ENCODE measurements around the gene KRTAP6-3. TPM values are rescaled to one million over a fixed set of nuclear protein-coding genes. Genes with fewer than 3 reads are reported as not detected.

Gene KRTAP6-3
- total RNA-seq, 4 donors from 2014 or later: not detected

DNA sequence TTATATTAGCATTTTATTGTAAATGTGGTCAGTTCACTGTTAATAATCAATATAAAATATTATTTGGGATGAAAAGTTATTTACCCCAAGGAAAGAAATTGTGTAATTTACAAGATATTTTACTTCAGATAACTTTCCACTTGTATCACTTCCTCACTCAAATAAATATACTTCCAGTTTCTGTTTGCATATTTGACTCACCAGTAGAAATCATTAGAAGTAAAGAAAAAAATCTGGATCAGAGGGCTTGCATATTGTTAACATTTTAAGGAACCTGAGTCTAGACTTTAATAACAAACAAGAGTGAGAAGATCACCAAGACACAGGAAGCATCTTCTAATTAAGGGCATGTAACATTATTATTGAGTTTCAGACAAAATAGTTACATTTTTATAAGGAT lies 27.8 kb downstream of the KRTAP6-3 start:
- intact Hi-C loops (cut with DNase I): no loop called here
- Histone ChIP-seq H3K36me3 (no peaks in the 10 kb centered on the region), H3K27me3 (no peaks in the 10 kb centered on the region), H3K4me3 (no peak overlapping the region), H3K4me1 (no peaks in the 10 kb centered on the region), H3K9me3 (no peaks in the 10 kb centered on the region), H3K27ac (replicated peaks in 1 of 4) (no peak overlapping the region)
- TF ChIP-seq, protein P1, sequence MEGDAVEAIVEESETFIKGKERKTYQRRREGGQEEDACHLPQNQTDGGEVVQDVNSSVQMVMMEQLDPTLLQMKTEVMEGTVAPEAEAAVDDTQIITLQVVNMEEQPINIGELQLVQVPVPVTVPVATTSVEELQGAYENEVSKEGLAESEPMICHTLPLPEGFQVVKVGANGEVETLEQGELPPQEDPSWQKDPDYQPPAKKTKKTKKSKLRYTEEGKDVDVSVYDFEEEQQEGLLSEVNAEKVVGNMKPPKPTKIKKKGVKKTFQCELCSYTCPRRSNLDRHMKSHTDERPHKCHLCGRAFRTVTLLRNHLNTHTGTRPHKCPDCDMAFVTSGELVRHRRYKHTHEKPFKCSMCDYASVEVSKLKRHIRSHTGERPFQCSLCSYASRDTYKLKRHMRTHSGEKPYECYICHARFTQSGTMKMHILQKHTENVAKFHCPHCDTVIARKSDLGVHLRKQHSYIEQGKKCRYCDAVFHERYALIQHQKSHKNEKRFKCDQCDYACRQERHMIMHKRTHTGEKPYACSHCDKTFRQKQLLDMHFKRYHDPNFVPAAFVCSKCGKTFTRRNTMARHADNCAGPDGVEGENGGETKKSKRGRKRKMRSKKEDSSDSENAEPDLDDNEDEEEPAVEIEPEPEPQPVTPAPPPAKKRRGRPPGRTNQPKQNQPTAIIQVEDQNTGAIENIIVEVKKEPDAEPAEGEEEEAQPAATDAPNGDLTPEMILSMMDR (IDR thresholded peaks at IDR 0.05): no peak
- no peak for TF ChIP-seq POLR2AphosphoS5 (IDR thresholded peaks at IDR 0.05)
- no peak for TF ChIP-seq EP300 (IDR thresholded peaks at IDR 0.05)
- TF ChIP-seq POLR2A (IDR thresholded peaks at IDR 0.05; ENCODE audit: low read depth): no peak
- DNase-seq (ENCODE audit: extremely low spot score): no peak

GRCh38 chr21:30620522-30620921 lies 28.3 kb downstream of the KRTAP6-3 start, which contains the start of gene KRTAP20-4:
Gene KRTAP20-4 (plus strand): TSS chr21:30620627.
- Histone ChIP-seq H3K4me3 (no peak within 1 kb of the TSS), H3K27me3 (no peaks in the 10 kb centered on the region), H3K36me3 (no peaks in the 10 kb centered on the region), H3K4me1 (no peaks in the 10 kb centered on the region), H3K27ac (replicated peaks in 1 of 4) (no peak within 1 kb of the TSS), H3K9me3 (no peaks in the 10 kb centered on the region)
- DNase-seq (ENCODE audit: extremely low spot score): no peak
- intact Hi-C loops (cut with DNase I): no loop called here
- TF ChIP-seq, protein P1 (IDR thresholded peaks at IDR 0.05): no peak
- 88% methylated on average over 3 of the region's 3 CpGs for WGBS

GRCh38 chr21:30623362-30623761 lies 31.1 kb downstream of the KRTAP6-3 start:
- Histone ChIP-seq H3K9me3 (no peaks in the 10 kb centered on the region), H3K4me1 (no peaks in the 10 kb centered on the region), H3K27ac (replicated peaks in 1 of 4) (no peak overlapping the region), H3K36me3 (no peaks in the 10 kb centered on the region), H3K4me3 (no peak overlapping the region), H3K27me3 (no peaks in the 10 kb centered on the region)
- TF ChIP-seq, protein P1 (IDR thresholded peaks at IDR 0.05): no peak
- WGBS: 93% methylated on average over 3 of the region's 3 CpGs
- DNase-seq (ENCODE audit: extremely low spot score): no peak
- intact Hi-C loops (cut with DNase I): no loop called here

DNA sequence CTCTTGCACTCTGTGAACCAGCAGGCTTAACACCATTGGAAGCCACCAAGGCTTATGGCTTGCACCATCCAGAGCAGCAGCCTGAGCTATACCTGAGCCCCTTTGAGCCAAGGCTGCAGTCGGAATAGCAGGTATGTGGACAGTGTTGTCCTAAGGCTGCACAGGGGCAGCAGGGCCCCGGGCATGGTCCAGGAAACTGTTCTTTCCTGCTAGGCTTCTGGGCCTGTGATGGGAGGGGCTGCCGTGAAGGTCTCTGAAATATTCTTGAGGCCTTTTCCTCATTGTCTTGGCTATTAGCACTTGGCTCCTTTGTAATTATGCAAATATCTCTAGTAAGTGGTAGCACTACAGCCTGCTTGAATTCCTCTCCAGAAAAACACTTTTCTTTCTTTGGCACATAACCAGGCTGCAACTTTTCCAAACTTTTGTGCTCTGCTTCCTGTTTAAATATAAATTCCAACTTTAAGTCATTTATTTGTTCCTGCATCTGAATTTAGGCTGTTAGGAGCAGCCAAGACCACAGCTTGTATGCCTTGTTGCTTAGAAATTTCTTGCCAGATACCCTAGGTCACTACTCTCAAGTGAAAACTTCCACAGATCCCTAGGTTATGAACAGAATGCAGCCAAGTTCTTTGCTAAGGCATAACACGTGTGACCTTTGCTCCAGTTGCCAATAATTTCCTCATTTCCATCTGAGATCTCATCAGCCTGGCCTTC lies 33.4 kb downstream of the KRTAP6-3 start:
- H3K36me3 ChIP-seq: no peaks in the 10 kb centered on the region
- DNase-seq (ENCODE audit: extremely low spot score): no peak
- WGBS: 67% methylated on average over 4 of the region's 4 CpGs
- H3K4me1 ChIP-seq: no peaks in the 10 kb centered on the region
- no peak for TF ChIP-seq EP300 (IDR thresholded peaks at IDR 0.05)
- TF ChIP-seq POLR2AphosphoS5 (IDR thresholded peaks at IDR 0.05): no peak
- no peak for TF ChIP-seq POLR2A (IDR thresholded peaks at IDR 0.05; ENCODE audit: low read depth)
- TF ChIP-seq, protein P1 (IDR thresholded peaks at IDR 0.05): no peak
- no peak overlapping the region for H3K27ac ChIP-seq (replicated peaks in 1 of 4)
- no peaks in the 10 kb centered on the region for H3K27me3 ChIP-seq
- no peak overlapping the region for H3K4me3 ChIP-seq
- intact Hi-C loops (cut with DNase I): no loop called here
- no peaks in the 10 kb centered on the region for H3K9me3 ChIP-seq

GRCh38 chr21:30628109-30628508 lies 35.9 kb downstream of the KRTAP6-3 start:
- no peak for DNase-seq (ENCODE audit: extremely low spot score)
- Histone ChIP-seq H3K36me3 (no peaks in the 10 kb centered on the region), H3K9me3 (no peaks in the 10 kb centered on the region), H3K27ac (replicated peaks in 1 of 4) (no peak overlapping the region), H3K4me1 (no peaks in the 10 kb centered on the region), H3K4me3 (no peak overlapping the region), H3K27me3 (no peaks in the 10 kb centered on the region)
- TF ChIP-seq POLR2AphosphoS5 (IDR thresholded peaks at IDR 0.05) (no peak), EP300 (IDR thresholded peaks at IDR 0.05) (no peak), POLR2A (IDR thresholded peaks at IDR 0.05; ENCODE audit: low read depth) (no peak)
- TF ChIP-seq, protein P1 (IDR thresholded peaks at IDR 0.05): no peak
- intact Hi-C loops (cut with DNase I): no loop called here
- WGBS: 83% methylated on average over 4 of the region's 4 CpGs
